ENCODE measurements around the gene EFCAB12.
A peak's percentile ranks its signal among the peaks of the same experiment; 100 is the strongest.

EFCAB12 gene

GRCh38 chr3:129428376-129429079 is at the start of gene EFCAB12:
TSS of gene EFCAB12 (minus strand) at chr3:129428636. CDS start at chr3:129428488, 148 bp downstream.
- DNase-seq = peak; percentile 92

GRCh38 chr3:129476586-129476985 is 48.1 kb upstream of the EFCAB12 start:
- no peak for DNase-seq

DNA sequence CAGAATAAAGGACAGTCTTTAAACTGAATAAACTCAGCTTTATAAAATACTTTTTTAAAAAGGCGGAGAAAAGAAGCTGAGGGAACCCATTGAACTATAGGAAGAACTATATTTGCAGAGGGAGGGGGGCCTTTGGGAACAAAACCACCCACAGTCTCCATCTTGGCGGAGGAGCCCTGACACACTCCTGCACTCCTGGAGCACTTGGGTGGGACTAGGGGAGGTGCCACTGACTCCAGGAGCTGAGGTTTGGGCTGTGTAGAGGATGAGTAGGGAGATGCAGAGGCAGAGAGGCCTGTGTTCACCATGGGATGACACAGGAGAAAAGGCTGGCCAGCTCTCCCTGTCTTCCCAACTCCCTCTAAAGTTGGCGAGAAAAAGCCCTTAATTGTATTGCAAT is 47.4 kb upstream of the EFCAB12 start:
- no peak for DNase-seq

DNA sequence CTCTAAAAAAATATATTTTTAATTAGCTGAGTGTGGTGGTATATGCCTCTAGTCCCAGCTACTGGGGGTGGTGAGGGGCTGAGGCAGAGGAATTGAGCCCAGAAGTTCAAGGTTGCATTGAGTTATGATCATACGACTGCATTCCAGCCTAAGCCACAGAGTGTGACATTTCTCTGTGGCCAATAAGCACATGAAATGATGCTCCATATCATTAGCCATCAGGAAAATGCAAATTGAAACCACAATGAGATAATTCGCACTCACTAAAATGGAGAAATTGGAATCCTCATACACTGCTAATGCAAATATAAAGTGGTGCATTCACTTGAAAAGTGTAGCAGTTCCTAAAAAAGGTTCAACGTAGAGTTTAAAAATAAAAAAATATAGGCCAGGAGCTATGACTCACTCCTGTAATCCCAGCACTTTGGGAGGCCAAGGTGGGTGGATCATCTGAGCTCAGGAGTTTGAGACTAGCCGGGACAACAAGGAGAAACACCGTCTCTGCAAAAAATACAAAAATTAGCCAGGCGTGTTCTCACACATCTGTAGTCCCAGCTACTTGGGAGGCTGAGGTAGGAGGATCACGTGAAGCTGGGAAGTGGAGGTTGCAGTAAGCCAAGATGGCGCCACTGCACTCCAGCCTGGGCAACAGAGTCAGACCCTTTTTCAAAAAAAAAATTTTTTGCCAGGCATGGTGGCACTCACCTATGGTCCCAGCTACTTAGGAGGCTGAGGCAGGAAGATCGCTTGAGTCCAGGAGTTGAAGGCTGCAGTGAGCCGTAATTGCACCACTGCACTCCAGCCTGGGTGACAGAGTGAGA is 46.8 kb upstream of the EFCAB12 start:
- no peak for DNase-seq

DNA sequence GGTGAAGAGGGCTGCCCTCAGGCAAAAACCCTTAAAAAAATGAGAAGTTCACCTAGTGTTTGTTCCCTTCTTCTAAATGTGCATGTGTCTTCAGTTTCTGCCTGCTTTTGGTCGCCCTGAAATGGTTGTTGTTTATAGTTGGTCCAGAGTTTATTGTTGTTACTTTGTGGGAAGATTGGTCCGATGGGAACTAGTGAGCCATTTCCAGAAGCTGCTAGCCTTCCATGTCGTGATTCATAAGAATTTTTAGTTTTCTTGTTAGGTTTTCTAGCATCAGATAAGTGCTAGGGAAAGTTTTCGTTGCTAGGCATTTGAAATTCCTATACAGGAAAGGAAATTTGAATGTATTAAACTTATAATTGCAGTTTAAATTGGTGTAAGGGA is 45.3 kb upstream of the EFCAB12 start:
- no peak for DNase-seq

DNA sequence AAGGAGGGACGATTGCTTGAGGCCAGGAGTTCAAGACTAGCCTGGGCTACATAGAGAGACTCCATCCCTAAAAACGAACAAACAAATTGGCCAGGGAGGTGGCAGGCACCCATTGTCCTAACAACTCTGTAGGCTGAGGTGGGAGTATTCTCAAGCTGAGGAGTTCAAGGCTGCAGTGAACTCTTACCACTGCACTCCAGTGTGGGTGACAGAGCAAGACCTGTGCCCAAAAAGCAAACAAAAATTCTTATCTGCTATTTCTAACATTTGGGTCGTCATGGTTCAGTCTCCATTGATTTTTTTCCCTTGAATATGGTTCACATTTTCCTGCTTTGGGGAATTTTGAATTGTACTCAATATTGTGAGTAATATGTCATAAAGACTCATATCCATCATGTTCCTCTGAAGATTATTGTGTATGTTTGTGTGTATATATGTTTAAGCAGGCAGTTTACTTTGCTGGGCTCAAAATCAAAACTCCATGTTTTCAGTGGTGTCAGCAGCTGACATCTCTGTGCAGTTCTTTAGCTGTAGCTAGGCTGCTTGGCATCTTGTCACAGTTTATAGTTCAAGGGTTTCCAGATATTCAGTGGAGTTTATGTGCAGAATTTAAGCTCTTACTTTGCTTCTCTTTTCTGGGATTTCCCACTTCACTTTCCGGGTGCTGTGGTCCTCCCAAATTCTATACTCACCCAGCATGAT is 44.8 kb upstream of the EFCAB12 start:
- DNase-seq = no peak

DNA sequence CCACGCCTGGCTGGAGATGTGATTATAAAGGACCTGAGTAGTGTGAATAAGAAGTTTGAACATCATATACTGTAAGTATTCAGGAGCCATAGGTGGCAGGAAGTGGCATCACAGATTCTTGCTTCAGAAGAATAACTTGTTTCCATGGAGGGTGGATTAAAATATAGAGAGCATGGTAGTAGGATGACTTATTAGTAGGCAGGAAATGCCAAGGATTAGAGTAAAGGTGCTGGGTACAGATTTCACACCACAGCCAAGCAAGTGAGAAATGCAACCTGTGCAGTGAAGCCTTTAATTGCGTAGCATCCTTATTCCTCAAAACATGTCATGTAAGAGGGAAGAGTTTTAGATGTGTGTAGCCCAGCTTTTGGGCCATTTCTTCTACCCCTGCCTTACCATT is 42.4 kb upstream of the EFCAB12 start:
- DNase-seq = no peak

DNA sequence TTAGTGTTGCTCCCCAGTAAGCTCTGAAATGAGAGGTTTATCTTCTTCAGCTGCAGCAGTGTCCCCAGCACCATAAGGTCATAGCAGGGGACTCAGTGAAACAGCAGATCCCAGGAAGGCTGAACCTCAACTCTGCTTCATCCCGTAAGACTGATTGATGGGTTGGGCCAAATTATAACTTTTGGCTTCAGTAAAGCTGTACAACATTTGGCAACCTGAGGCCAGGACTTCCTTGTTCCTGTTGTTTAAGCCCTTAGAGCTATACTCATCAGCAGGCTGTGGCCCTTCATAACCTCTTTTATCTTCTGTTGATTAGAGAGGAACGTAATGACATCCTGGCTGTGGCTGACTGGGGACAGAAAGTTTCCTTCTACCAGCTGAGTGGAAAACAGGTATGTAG is 40.6 kb upstream of the EFCAB12 start:
- no peak for DNase-seq

GRCh38 chr3:129467932-129468331 is 39.5 kb upstream of the EFCAB12 start:
- no peak for DNase-seq

DNA sequence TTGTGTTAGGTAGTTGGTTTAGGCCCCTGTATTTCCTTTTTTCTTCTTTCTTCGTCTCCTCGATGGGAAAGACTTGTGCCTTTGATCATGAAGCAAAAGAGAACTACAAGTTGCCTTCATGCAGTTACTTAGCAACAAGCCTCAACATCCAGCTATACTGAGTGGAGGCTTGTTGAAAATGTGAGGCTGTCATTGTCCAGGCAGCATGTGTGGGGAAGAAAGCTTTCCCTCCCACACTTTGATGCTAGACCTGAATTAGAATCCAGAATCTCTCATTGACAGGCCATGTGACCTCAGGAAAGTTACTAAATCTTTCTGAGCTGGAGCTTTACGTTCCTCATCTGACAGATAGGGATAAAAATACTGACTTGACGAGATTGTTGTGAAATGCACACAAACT is 35.3 kb upstream of the EFCAB12 start:
- DNase-seq = no peak

DNA sequence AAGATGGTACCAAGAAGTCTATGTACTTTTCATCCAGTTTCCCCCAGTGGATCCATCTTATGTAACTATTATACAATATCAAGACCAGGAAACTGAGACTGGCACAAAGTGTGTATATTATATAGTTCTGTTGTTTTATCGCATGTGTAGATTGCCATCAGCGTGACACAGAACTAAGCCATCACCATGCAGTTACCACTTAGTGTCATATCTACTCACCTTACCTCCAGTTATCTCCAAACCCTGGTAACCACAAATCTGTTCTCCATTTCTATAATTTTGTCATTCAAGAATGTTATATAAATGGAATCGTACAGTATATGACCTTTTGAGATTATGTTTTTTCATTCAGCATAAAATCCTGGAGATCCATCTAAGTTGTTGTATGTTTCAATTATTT is 34.7 kb upstream of the EFCAB12 start:
- DNase-seq = no peak

DNA sequence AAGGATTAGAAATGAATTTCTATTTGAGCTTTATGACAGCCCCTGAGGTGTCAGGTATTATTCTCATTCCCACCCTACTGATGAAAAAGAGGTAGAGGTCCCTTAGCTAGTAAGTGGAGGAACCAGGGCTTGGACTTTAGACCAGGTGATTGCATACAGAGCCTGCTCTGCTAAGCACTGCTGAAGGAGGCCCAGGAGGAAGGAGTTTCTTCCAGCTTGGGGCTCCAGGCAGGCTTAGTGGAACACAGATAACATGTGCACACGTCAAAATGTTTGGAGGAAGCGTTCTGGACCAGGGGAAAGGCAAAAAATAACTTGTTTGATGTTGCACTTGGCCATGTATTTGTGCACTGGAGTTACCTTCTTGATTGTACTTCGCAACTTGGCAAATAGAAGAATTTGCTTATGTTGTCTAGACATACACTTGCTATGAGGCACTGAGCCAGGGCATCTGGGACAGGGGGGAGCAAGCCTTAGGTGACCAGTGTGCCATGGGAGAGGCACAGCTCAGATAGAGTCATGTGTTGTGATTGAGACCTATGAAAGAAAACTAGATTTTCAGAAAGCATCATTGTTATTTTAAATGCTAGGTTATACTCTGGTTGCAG is 34.0 kb upstream of the EFCAB12 start:
- no peak for DNase-seq

DNA sequence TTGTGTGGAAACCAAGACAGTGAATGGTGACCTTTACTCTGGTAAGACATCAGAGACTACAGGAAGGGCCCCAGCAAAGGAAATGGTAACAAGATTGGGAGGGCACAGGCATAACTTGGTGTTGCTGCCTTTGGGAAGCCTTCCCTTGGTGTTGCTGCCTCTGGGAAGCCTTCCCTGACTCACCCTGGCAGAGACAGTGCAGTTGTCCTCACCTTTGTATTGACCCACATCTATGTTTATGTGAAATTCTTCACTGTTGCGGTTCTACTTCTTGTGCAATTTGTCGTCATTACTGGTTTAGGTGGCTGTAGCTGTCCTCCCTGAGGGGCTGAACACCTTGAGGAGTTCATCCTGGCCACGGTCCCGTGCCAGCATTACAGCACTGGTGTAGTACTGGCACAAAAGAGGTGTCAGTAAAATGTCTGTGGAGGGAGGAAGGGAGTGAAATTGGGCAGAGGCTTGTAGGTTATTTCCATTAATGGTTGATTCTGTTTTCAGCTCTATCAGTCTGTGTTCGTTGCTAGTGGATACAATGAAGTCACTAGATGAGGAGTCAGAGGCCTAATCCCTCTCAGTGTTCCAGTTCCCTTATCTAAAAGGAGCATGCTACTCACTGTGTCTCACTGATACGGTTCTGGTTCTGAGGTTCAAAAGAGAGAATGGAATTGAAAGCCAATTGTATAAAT is 33.2 kb upstream of the EFCAB12 start:
- DNase-seq = no peak

DNA sequence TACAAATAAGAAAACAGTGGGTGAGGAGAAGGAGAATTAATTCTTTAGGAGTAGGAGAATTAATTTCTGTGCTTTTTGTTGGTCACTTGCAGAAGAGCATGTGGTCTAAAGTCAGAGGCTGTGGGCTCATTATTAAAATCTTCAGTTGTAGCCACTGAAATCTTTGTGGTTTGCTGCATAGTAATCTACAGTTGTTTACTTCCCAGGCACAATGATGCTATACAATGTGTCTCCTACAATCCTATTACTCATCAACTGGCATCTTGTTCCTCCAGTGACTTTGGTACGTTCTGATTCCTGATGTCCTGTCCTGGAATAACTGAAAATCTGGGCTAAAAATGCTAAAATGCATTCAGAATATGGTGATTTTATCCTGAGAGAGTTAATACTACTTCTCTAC is 32.6 kb upstream of the EFCAB12 start:
- DNase-seq = no peak

GRCh38 chr3:129460572-129460971 is 32.1 kb upstream of the EFCAB12 start:
- DNase-seq = no peak

DNA sequence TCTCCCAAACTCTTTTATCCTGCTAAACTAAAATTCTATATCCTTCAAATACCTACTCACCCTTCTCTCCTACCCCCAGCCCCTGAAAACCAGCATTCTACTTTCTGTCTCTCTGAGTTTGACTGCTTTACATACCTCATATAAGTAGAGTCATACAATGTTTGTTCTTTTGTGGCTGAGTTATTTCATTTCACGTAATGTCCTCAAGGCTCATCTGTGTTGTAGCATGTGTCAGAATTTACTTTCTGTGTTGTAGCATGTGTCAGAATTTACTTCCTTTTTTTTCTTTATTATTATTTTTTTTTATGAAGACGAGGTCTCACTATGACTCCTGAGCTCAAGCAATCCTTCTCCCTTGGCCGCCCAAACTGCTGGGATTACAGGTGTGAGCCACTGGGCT is 31.7 kb upstream of the EFCAB12 start:
- DNase-seq = no peak

- no peak for DNase-seq
These were observed 25.3 kb upstream of the EFCAB12 start for GRCh38 chr3:129453732-129454131.

GRCh38 chr3:129449279-129450115 is 21.1 kb upstream of the EFCAB12 start:
- no peak for DNase-seq

GRCh38 chr3:129448186-129448895 is 19.9 kb upstream of the EFCAB12 start:
- DNase-seq = no peak

DNA sequence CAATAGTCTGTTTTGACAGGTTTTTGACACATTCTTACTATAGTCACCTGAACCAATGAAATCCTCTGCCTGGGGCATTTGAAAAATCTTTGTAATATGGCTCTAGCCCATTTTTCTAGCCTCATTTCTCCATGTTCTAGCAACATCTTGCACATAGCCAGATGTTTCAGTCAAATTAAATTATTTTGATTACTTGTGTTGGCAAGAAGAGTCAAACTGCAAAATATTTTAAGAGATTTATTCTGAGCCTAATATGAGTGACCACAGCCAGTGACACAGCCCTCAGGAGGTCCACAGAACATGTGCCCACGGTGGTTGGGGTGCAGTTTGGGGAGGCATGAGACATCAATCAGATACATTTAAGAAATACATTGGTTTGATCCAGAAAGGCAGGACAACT is 18.5 kb upstream of the EFCAB12 start:
- no peak for DNase-seq

GRCh38 chr3:129445471-129445870 is 17.0 kb upstream of the EFCAB12 start:
- no peak for DNase-seq

Data from CD4-positive, alpha-beta T cell treated with Interleukin-10 for 1 hour (primary cell).